Hematopoietic multipotent progenitor cell treated with erythropoietin and hydrocortisone succinate and interleukin-3 and kit ligand, for 6 days (in vitro differentiated cells): ENCODE data around the gene MEST.
"Not testable (repeated sequence)": the region's sequence is repeated elsewhere in the genome, so short reads cannot be mapped to it uniquely, and the experiment has no call there.

Experiments used
- DNase-seq: peaks from one replicate; pipeline ENCODE4 v3.0.0-alpha.2; 2015

The MEST gene

GRCh38 chr7:130527752-130528355 lies 36.0 kb downstream of the MEST start:
- not testable (repeated sequence) for DNase-seq

GRCh38 chr7:130529417-130529816 lies 37.5 kb downstream of the MEST start:
- no peak for DNase-seq

GRCh38 chr7:130537894-130538293 lies 46.0 kb downstream of the MEST start:
- DNase-seq, result not testable (repeated sequence)

- DNase-seq, result not testable (repeated sequence)
These were observed 49.4 kb downstream of the MEST start for GRCh38 chr7:130541287-130541686.

- not testable (repeated sequence) for DNase-seq
These were observed 50.4 kb downstream of the MEST start for GRCh38 chr7:130542297-130542696.

- no peak for DNase-seq
These were observed 51.7 kb downstream of the MEST start for GRCh38 chr7:130543487-130544010.

- no peak for DNase-seq
These were observed 52.5 kb downstream of the MEST start for GRCh38 chr7:130544356-130544755.

GRCh38 chr7:130553398-130554029 lies 61.6 kb downstream of the MEST start:
- no peak for DNase-seq

- no peak for DNase-seq
These were observed 62.6 kb downstream of the MEST start for GRCh38 chr7:130554481-130554880.
